NCI-H2227 (cell line): ENCODE measurements around the gene ABI2.
A peak's percentile ranks its signal among the peaks of the same experiment; 100 is the strongest.
"Not testable (repeated sequence)": the region's sequence is repeated elsewhere in the genome, so short reads cannot be mapped to it uniquely, and the experiment has no call there.

ENCODE experiments used
- DNase-seq: peaks from one replicate; lab custom pipeline; 2025; ENCODE audit not compliant: unreplicated experiment; lab: John Stamatoyannopoulos, UW

The ABI2 gene

GRCh38 chr2:203418271-203418670 lies 90.1 kb downstream of the ABI2 start:
- no peak for DNase-seq

GRCh38 chr2:203427061-203427460 lies 98.9 kb downstream of the ABI2 start:
- no peak for DNase-seq

- not testable (repeated sequence) for DNase-seq
Measured at GRCh38 chr2:203429643-203430042, 101.4 kb downstream of the ABI2 start.

- DNase-seq: no peak
Measured at GRCh38 chr2:203431391-203432185, 103.4 kb downstream of the ABI2 start.

- DNase-seq: no peak
Measured at GRCh38 chr2:203432811-203433210, 104.6 kb downstream of the ABI2 start.

- DNase-seq: no peak
Measured at GRCh38 chr2:203436496-203436895, 108.3 kb downstream of the ABI2 start.

GRCh38 chr2:203437511-203437910 lies 109.3 kb downstream of the ABI2 start:
- DNase-seq: no peak

- no peak for DNase-seq
Measured at GRCh38 chr2:203438528-203438927, 110.3 kb downstream of the ABI2 start.

GRCh38 chr2:203440671-203441070 lies 112.5 kb downstream of the ABI2 start:
- no peak for DNase-seq

GRCh38 chr2:203441463-203441862 lies 113.3 kb downstream of the ABI2 start:
- no peak for DNase-seq

- DNase-seq: no peak
Measured at GRCh38 chr2:203442463-203442862, 114.3 kb downstream of the ABI2 start.

- no peak for DNase-seq
Measured at GRCh38 chr2:203444738-203445137, 116.5 kb downstream of the ABI2 start.

GRCh38 chr2:203446071-203446481 lies 117.9 kb downstream of the ABI2 start:
- no peak for DNase-seq

- no peak for DNase-seq
Measured at GRCh38 chr2:203446780-203447179, 118.6 kb downstream of the ABI2 start.

GRCh38 chr2:203450561-203450960 lies 122.4 kb downstream of the ABI2 start:
- peak; percentile 73 for DNase-seq

- no peak for DNase-seq
Measured at GRCh38 chr2:203451011-203451410, 122.8 kb downstream of the ABI2 start.

GRCh38 chr2:203451689-203452088 lies 123.5 kb downstream of the ABI2 start:
- DNase-seq: peak; percentile 45

GRCh38 chr2:203453858-203454451 lies 125.8 kb downstream of the ABI2 start:
- peak; percentile 59 for DNase-seq

GRCh38 chr2:203455209-203455608 lies 127.0 kb downstream of the ABI2 start:
- no peak for DNase-seq

- DNase-seq: no peak
Measured at GRCh38 chr2:203461746-203462145, 133.6 kb downstream of the ABI2 start.

- no peak for DNase-seq
Measured at GRCh38 chr2:203462308-203462707, 134.1 kb downstream of the ABI2 start.

GRCh38 chr2:203463266-203463678 lies 135.1 kb downstream of the ABI2 start:
- DNase-seq: no peak

GRCh38 chr2:203469546-203469945 lies 141.4 kb downstream of the ABI2 start:
- DNase-seq: no peak
